ENCODE results near the gene MYO5B. TPM values are rescaled to one million over a fixed set of nuclear protein-coding genes. Genes with fewer than 3 reads are reported as not detected.

Gene MYO5B
- total RNA-seq, 1 donor from 2014 or later, result 0.52 TPM

DNA sequence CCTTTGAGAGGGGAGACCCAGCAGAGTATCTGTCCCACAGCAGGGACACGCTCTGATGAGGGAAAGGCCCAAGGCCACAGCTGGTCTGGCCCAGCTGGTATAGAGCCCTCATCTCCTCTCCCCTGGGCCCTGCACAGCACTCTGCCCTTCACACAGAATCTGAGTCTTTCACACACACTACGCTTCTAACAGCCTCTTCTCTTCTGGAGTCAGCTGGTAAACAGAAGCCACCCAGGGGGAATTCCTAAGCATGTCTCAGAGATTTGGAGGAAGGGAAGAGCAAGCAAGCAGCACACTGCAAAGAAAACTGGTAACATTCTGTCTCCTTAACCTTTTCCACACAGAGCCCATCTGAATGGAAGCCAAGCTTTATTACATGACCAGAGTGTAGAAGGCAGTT, 260.5 kb downstream of the MYO5B start:
- H3K4me3 ChIP-seq (ENCODE audit: low read length in 3 of 3), result no peak overlapping the region
- no peaks in the 10 kb centered on the region for H3K4me1 ChIP-seq (ENCODE audit: control insufficient read depth in 3 of 3, insufficient read depth in 3 of 3, low read length in 3 of 3)
- H3K9ac ChIP-seq (ENCODE audit: low read depth in 1 of 3, low read length in 3 of 3), result no peak overlapping the region
- H3K9me3 ChIP-seq (ENCODE audit: control insufficient read depth in 3 of 3, low read length in 3 of 3), result no peaks in the 10 kb centered on the region
- H3K27me3 ChIP-seq (ENCODE audit: control insufficient read depth in 3 of 3, insufficient read depth in 3 of 3, low read length in 3 of 3), result peaks cover 0 to 7% (median 2%) of the 10 kb centered on the region in 3 donors
- H3K27ac ChIP-seq (ENCODE audit: low read depth, low read length), result no peak overlapping the region
- no peaks in the 10 kb centered on the region for H3K36me3 ChIP-seq (ENCODE audit: control insufficient read depth in 3 of 3, insufficient read depth in 3 of 3, low read length in 3 of 3)

DNA sequence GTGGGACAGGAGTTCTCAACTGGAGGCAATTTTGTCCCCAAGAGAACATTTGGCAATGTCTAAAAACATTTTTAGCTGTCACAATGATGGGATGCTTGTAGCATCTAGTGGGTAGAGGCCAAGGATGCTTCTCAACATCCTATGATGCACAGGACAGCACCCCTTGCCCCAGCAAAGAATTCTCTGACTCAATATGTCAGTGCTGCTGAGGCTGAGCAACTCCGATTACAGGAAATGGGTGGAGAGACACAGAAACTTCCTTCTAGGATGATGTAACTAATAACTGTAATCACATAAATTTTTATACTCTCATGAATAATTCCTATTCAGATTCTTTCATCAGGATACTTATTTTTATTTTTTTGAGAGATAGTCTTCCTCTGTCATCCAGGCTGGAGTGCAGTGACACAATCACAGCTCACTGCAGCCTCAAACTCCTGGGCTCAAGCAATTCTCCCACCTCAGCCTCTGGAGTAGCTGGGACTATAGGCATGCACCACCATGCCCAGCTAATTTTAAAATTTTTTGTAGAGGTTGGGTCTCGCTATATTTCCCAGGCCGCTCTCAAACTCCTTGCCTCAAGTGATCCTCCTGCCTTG, 261.3 kb downstream of the MYO5B start:
- Histone ChIP-seq H3K27me3 (ENCODE audit: control insufficient read depth in 3 of 3, insufficient read depth in 3 of 3, low read length in 3 of 3) (peaks cover 0 to 7% (median 2%) of the 10 kb centered on the region in 3 donors), H3K4me3 (ENCODE audit: low read length in 3 of 3) (no peak overlapping the region), H3K36me3 (ENCODE audit: control insufficient read depth in 3 of 3, insufficient read depth in 3 of 3, low read length in 3 of 3) (no peaks in the 10 kb centered on the region), H3K9ac (ENCODE audit: low read depth in 1 of 3, low read length in 3 of 3) (no peak overlapping the region), H3K27ac (ENCODE audit: low read depth, low read length) (no peak overlapping the region), H3K9me3 (ENCODE audit: control insufficient read depth in 3 of 3, low read length in 3 of 3) (no peaks in the 10 kb centered on the region), H3K4me1 (ENCODE audit: control insufficient read depth in 3 of 3, insufficient read depth in 3 of 3, low read length in 3 of 3) (no peaks in the 10 kb centered on the region)

DNA sequence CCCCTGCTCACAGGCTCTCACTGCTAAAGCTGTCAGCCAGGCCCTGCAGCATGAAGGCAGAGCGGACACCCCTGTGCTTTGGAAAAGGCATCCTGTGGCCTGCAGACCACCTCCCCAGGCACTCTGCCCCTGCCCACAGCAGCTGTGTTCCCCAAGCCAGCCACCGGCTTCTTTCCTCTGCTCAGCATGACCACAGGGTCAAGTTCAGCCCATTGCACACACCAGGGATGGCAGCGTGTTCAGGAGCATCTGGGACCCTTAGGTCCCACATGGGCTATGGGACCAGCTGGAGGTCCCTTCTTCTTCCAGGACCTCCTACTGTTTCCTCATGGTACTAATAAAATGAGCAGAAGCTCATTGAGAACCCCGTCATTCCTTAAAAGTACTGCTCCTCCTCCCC, 263.2 kb downstream of the MYO5B start:
- Histone ChIP-seq H3K36me3 (ENCODE audit: control insufficient read depth in 3 of 3, insufficient read depth in 3 of 3, low read length in 3 of 3) (no peaks in the 10 kb centered on the region), H3K4me1 (ENCODE audit: control insufficient read depth in 3 of 3, insufficient read depth in 3 of 3, low read length in 3 of 3) (no peaks in the 10 kb centered on the region), H3K4me3 (ENCODE audit: low read length in 3 of 3) (no peak overlapping the region), H3K27me3 (ENCODE audit: control insufficient read depth in 3 of 3, insufficient read depth in 3 of 3, low read length in 3 of 3) (peaks cover 0 to 7% (median 2%) of the 10 kb centered on the region in 3 donors), H3K27ac (ENCODE audit: low read depth, low read length) (no peak overlapping the region), H3K9ac (ENCODE audit: low read depth in 1 of 3, low read length in 3 of 3) (no peak overlapping the region), H3K9me3 (ENCODE audit: control insufficient read depth in 3 of 3, low read length in 3 of 3) (no peaks in the 10 kb centered on the region)

DNA sequence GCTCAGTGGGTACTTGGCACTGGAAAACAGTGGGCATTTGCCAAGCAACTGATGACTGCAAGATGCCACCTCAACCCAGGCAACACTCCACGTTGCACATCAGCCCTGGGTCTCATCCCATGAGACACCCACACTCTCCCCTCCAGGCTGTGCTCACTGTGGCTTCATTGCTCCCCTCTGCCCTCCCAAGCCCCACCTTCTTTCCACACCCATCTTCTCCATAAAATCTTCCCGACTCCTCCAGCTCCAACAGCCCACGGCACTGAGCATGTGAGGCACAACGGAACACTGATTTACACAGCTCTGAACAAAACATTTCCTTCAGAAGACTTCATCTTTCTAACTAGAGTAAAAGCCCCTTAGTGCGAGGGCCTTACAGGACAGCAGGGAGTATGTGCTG, 263.8 kb downstream of the MYO5B start:
- no peak overlapping the region for H3K9ac ChIP-seq (ENCODE audit: low read depth in 1 of 3, low read length in 3 of 3)
- no peaks in the 10 kb centered on the region for H3K9me3 ChIP-seq (ENCODE audit: control insufficient read depth in 3 of 3, low read length in 3 of 3)
- H3K27ac ChIP-seq (ENCODE audit: low read depth, low read length), result no peak overlapping the region
- peaks cover 0 to 7% (median 2%) of the 10 kb centered on the region in 3 donors for H3K27me3 ChIP-seq (ENCODE audit: control insufficient read depth in 3 of 3, insufficient read depth in 3 of 3, low read length in 3 of 3)
- no peaks in the 10 kb centered on the region for H3K36me3 ChIP-seq (ENCODE audit: control insufficient read depth in 3 of 3, insufficient read depth in 3 of 3, low read length in 3 of 3)
- H3K4me1 ChIP-seq (ENCODE audit: control insufficient read depth in 3 of 3, insufficient read depth in 3 of 3, low read length in 3 of 3), result no peaks in the 10 kb centered on the region
- H3K4me3 ChIP-seq (ENCODE audit: low read length in 3 of 3), result no peak overlapping the region

DNA sequence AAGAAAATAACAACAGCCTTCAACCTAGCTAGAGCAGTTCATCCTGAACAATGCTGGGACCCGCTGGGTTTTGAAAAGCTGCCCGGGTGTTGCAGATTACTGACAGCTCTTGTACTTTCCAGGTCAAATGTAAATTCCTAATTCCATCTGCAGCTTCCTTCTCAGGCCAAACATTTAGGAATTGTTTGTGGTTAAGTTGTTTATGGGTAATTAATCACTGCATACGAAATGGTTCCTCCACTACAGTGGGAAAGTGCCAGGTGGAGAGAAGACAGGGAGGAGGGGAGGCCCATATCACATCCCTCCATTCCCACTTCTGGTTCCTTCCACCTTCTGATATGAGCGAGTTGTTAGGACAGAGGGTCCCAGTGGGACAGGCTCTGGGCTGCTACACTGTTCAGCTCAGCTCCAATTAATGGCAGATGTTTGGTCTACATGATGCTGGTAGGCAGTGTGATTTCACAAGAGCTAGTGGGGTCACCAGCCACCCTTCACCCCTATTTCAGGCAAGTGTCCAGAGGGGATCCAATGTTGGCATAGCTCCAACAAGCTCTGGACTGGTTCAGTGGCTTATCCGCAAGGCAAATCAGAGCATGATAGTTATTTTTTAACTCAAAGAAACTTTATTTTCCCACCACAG, 268.7 kb downstream of the MYO5B start:
- Histone ChIP-seq H3K4me3 (ENCODE audit: low read length in 3 of 3) (no peak overlapping the region), H3K27me3 (ENCODE audit: control insufficient read depth in 3 of 3, insufficient read depth in 3 of 3, low read length in 3 of 3) (peaks cover 4 to 19% (median 6%) of the 10 kb centered on the region in 3 donors), H3K9ac (ENCODE audit: low read depth in 1 of 3, low read length in 3 of 3) (no peak overlapping the region), H3K4me1 (ENCODE audit: control insufficient read depth in 3 of 3, insufficient read depth in 3 of 3, low read length in 3 of 3) (no peaks in the 10 kb centered on the region), H3K36me3 (ENCODE audit: control insufficient read depth in 3 of 3, insufficient read depth in 3 of 3, low read length in 3 of 3) (no peaks in the 10 kb centered on the region), H3K9me3 (ENCODE audit: control insufficient read depth in 3 of 3, low read length in 3 of 3) (no peaks in the 10 kb centered on the region), H3K27ac (ENCODE audit: low read depth, low read length) (no peak overlapping the region)

DNA sequence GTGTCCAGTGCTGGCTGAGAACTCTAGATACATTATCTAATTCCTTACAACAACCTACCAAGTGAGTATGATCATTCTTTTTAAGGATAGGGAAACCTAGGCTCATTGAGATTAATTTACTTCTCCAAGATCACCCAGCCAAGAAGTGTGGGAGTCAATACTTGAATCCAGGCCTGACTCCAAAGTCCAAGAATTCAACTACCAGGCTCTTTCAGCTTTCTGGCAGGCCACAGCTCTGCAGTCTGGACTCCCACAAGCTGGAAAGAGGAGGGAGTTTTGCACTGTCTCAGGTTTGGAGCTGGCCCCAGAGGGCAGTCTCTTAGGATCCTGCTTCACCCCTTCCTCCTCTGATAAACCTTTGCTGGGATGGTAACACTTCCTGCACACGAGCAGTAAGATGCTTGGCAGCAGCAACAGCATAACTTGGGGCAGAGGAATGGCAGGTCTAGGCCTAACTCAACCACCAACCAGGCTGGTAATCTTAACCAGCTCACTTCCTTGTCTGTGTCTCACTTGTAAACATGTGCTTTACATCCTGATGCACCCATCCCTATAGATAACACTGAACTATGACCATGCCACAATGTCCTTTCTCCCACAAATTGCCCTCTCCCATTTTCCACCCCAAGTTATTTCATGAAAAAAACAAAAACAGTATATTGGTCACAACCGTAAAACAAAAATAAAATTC, 270.5 kb downstream of the MYO5B start:
- Histone ChIP-seq H3K4me1 (ENCODE audit: control insufficient read depth in 3 of 3, insufficient read depth in 3 of 3, low read length in 3 of 3) (no peaks in the 10 kb centered on the region), H3K9ac (ENCODE audit: low read depth in 1 of 3, low read length in 3 of 3) (no peak overlapping the region), H3K27ac (ENCODE audit: low read depth, low read length) (no peak overlapping the region), H3K36me3 (ENCODE audit: control insufficient read depth in 3 of 3, insufficient read depth in 3 of 3, low read length in 3 of 3) (no peaks in the 10 kb centered on the region), H3K4me3 (ENCODE audit: low read length in 3 of 3) (no peak overlapping the region), H3K27me3 (ENCODE audit: control insufficient read depth in 3 of 3, insufficient read depth in 3 of 3, low read length in 3 of 3) (peaks cover 4 to 17% (median 10%) of the 10 kb centered on the region in 3 donors), H3K9me3 (ENCODE audit: control insufficient read depth in 3 of 3, low read length in 3 of 3) (no peaks in the 10 kb centered on the region)

DNA sequence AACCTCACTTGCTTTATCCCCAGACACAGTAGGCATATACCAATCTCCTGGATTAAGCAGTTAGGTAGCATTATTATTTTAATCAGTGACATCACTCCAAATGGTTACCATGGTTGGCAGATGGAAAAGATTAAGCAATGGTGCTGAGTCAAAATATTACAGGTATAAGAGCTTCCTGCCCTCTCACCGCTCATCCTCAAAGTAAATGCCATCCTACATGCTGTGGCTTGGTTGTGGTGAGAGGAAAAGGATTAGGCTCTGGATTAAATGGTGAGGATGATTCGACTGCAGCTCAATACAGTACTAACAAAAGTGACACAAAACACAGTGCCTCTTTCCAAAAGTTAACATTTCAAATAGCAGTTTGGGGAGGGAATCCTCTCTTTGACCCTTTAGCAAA, 272.7 kb downstream of the MYO5B start:
- H3K4me3 ChIP-seq (ENCODE audit: low read length in 3 of 3), result no peak overlapping the region
- no peaks in the 10 kb centered on the region for H3K4me1 ChIP-seq (ENCODE audit: control insufficient read depth in 3 of 3, insufficient read depth in 3 of 3, low read length in 3 of 3)
- no peak overlapping the region for H3K27ac ChIP-seq (ENCODE audit: low read depth, low read length)
- no peaks in the 10 kb centered on the region for H3K36me3 ChIP-seq (ENCODE audit: control insufficient read depth in 3 of 3, insufficient read depth in 3 of 3, low read length in 3 of 3)
- H3K9me3 ChIP-seq (ENCODE audit: control insufficient read depth in 3 of 3, low read length in 3 of 3), result no peaks in the 10 kb centered on the region
- H3K27me3 ChIP-seq (ENCODE audit: control insufficient read depth in 3 of 3, insufficient read depth in 3 of 3, low read length in 3 of 3), result peaks cover 10 to 26% (median 16%) of the 10 kb centered on the region in 3 donors
- H3K9ac ChIP-seq (ENCODE audit: low read depth in 1 of 3, low read length in 3 of 3), result no peak overlapping the region

DNA sequence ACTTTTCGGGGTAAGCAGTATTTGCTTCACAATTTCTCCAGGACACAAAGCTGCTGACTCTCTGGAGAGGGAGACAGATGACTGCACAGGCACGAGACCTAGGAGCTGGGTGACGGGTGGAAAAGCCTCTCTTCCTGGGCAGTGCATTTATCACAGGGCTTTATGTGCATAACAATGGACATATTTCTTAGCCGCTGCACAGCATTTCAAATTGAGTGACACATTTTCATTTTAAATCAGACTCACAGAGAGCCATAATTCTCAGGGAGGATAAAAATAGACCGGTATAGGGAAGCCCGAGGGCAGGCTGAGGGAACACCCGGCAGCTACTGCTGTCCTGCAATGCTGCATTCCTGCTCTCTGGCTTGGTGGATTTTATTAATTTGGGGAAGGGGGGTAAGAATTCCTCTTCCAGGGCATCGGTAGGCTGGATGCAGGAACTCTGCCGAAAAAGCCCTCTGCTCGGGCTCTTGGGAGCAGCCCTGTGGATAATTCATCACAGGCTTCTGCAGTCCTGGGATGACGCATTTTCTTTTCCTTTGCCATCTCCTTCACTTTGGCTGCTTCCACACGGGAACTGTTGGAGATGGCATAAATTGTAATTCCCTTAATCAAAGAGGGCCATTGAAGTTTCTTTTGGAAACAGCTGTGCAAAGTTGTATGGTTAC, 273.5 kb downstream of the MYO5B start:
- Histone ChIP-seq H3K4me3 (ENCODE audit: low read length in 3 of 3) (no peak overlapping the region), H3K27ac (ENCODE audit: low read depth, low read length) (no peak overlapping the region), H3K9me3 (ENCODE audit: control insufficient read depth in 3 of 3, low read length in 3 of 3) (no peaks in the 10 kb centered on the region), H3K4me1 (ENCODE audit: control insufficient read depth in 3 of 3, insufficient read depth in 3 of 3, low read length in 3 of 3) (no peaks in the 10 kb centered on the region), H3K36me3 (ENCODE audit: control insufficient read depth in 3 of 3, insufficient read depth in 3 of 3, low read length in 3 of 3) (no peaks in the 10 kb centered on the region), H3K27me3 (ENCODE audit: control insufficient read depth in 3 of 3, insufficient read depth in 3 of 3, low read length in 3 of 3) (peaks cover 10 to 31% (median 20%) of the 10 kb centered on the region in 3 donors), H3K9ac (ENCODE audit: low read depth in 1 of 3, low read length in 3 of 3) (no peak overlapping the region)

DNA sequence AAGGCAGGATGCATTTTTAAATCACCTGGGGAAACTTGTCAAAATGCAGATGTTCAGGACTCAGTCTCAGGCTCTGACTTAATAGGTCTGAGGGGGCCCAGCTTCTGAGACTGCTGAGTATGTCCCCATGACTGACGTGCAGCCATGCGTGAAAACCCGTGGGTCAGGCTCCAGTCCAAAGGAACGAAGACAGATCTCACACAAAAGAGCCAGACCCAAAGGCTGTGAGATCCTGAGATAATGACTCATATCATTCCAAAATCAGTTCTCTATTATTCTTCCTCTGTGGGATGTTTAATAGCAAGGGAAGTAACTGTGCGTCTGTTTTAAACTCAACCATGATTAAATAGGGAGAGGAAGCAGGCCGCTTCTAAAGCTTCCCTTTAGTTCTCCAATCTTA, 274.2 kb downstream of the MYO5B start:
- Histone ChIP-seq H3K9ac (ENCODE audit: low read depth in 1 of 3, low read length in 3 of 3) (no peak overlapping the region), H3K27ac (ENCODE audit: low read depth, low read length) (no peak overlapping the region), H3K9me3 (ENCODE audit: control insufficient read depth in 3 of 3, low read length in 3 of 3) (no peaks in the 10 kb centered on the region), H3K4me1 (ENCODE audit: control insufficient read depth in 3 of 3, insufficient read depth in 3 of 3, low read length in 3 of 3) (no peaks in the 10 kb centered on the region), H3K4me3 (ENCODE audit: low read length in 3 of 3) (no peak overlapping the region), H3K27me3 (ENCODE audit: control insufficient read depth in 3 of 3, insufficient read depth in 3 of 3, low read length in 3 of 3) (peaks cover 10 to 35% (median 20%) of the 10 kb centered on the region in 3 donors), H3K36me3 (ENCODE audit: control insufficient read depth in 3 of 3, insufficient read depth in 3 of 3, low read length in 3 of 3) (no peaks in the 10 kb centered on the region)

DNA sequence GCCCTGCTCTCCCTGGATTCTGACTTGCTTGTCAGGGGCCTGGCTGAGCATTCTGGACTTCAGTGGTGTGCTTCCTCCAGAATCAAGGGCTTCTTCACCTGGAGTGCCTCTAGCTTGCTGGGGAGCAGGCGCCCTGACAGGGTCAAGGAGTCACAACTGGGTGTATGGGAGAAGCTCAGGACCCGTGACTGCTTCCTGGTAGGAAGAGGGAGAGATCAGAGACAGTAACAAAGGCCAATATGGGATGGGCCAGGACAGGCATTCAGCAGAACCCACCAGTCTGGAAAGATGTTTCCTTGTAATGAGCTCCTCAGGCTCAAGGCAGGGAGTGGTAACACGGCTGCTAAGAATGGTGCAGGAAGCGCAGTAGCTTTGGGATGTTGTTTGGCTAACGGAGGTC, 277.2 kb downstream of the MYO5B start:
- no peak overlapping the region for H3K9ac ChIP-seq (ENCODE audit: low read depth in 1 of 3, low read length in 3 of 3)
- H3K4me1 ChIP-seq (ENCODE audit: control insufficient read depth in 3 of 3, insufficient read depth in 3 of 3, low read length in 3 of 3), result no peaks in the 10 kb centered on the region
- H3K36me3 ChIP-seq (ENCODE audit: control insufficient read depth in 3 of 3, insufficient read depth in 3 of 3, low read length in 3 of 3), result no peaks in the 10 kb centered on the region
- no peak overlapping the region for H3K4me3 ChIP-seq (ENCODE audit: low read length in 3 of 3)
- no peaks in the 10 kb centered on the region for H3K9me3 ChIP-seq (ENCODE audit: control insufficient read depth in 3 of 3, low read length in 3 of 3)
- H3K27me3 ChIP-seq (ENCODE audit: control insufficient read depth in 3 of 3, insufficient read depth in 3 of 3, low read length in 3 of 3), result peaks cover 10 to 29% (median 20%) of the 10 kb centered on the region in 3 donors
- H3K27ac ChIP-seq (ENCODE audit: low read depth, low read length), result no peak overlapping the region

Measured in skeletal muscle tissue (tissue), 4 donors.